Activated naive CD4-positive, alpha-beta T cell (primary cell): Measurements from ENCODE around the gene STX10.

Experiments
- DNase-seq, 4 experiments: peaks; one replicate each; lab custom pipeline; 2025; lab: John Stamatoyannopoulos, UW

The STX10 gene

DNA sequence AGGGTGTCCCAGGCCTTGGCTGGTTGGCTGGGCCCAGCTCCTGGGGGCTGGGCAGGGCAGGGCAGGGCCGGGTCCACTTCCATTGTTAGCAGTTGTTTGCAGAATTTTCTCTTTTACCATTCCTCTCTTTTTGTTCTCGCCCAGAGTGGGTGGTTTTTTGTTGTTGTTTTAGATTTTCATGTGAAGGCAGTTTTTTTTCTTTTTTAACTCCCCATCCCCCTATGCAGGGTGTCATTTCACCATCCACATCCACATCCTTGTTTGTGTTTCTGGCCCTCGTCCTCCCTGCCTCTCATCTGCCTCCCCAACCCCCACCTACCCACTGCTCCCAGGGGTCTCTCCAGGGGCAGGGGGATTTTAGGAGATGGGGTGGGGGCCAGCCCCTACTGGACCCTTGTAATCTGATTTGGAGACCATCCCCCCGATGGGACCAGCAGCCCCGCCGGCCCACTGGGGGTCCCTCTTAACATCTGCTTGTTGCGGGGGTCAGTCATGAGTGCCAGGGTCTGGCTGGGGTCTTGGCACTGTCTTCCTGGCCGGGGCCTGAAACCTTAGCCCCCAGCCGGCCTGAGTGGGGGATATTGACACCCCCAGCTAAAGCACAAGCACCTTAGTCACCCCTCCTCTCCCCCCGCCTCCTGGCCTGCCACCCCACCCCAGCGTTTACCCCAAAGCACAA lies 10.4 kb downstream of the STX10 start:
- DNase-seq: no peak

DNA sequence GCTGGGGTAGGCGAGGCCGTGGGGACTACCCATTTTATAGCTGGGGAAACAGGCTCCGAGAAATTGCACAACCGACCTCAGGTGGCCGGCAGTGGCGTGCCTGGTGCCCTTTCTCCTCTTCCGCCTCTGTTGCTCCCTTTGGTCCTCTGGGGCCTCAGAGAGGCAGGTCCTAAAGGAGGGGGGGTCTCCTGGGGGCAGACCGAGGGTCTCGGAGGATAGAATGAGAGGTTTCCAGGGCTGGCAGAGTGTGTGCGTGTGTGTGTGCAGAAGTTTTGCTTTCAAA lies 11.3 kb downstream of the STX10 start:
- DNase-seq: no peak

DNA sequence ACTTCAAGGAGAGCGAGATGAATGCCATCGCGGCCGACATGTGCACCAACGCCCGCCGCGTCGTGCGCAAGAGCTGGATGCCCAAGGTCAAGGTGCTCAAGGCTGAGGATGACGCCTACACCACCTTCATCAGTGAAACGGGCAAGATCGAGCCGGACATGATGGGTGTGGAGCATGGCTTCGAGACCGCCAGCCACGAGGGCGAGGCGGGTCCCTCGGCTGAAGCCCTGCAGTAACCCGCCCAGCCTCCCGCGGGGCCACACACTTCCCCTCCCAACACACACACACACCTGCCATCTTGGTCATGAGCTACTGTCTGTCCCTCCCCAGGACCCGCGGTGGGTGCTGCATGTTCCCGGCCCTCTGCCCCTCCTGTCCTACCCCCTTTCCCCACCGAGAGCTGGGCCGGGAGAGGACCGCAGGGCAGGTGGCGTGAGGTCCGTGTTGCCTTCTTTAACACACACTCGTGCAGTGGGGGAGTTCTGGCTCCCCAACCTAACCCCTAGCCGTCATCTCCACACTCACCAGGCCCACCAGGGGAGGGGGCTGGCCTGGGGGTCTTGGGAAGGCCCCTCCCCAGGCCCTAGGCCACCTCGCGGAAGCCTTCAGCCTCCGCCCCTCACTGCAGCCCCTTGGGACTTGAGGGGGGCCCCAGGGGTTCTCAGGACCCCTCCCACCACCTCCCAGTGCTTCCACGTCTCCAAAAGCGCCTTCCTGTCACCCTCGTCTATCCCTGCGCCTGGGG lies 11.8 kb downstream of the STX10 start:
- DNase-seq: no peak

DNA sequence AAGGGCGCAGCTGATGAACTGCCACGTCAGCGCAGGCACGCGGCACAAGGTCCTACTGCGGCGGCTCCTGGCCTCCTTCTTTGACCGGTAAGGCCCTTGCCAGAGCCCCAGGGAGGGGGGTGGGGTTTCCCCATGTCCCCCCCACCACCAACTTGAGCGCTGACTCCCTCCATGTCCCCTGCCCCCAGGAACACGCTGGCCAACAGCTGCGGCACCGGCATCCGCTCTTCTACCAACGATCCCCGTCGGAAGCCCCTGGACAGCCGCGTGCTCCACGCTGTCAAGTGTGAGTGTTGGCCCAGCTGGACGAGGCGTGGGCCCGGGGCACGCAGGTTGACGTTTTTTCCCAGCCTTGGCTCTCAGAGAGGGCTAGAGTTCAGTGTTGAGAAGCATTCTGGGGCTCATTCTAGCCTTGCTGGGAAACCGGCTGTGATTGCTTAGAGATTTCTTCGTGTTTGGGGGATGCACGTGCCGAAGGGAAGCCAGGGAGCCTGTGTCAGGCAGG lies 12.8 kb downstream of the STX10 start:
- DNase-seq: no peak

DNA sequence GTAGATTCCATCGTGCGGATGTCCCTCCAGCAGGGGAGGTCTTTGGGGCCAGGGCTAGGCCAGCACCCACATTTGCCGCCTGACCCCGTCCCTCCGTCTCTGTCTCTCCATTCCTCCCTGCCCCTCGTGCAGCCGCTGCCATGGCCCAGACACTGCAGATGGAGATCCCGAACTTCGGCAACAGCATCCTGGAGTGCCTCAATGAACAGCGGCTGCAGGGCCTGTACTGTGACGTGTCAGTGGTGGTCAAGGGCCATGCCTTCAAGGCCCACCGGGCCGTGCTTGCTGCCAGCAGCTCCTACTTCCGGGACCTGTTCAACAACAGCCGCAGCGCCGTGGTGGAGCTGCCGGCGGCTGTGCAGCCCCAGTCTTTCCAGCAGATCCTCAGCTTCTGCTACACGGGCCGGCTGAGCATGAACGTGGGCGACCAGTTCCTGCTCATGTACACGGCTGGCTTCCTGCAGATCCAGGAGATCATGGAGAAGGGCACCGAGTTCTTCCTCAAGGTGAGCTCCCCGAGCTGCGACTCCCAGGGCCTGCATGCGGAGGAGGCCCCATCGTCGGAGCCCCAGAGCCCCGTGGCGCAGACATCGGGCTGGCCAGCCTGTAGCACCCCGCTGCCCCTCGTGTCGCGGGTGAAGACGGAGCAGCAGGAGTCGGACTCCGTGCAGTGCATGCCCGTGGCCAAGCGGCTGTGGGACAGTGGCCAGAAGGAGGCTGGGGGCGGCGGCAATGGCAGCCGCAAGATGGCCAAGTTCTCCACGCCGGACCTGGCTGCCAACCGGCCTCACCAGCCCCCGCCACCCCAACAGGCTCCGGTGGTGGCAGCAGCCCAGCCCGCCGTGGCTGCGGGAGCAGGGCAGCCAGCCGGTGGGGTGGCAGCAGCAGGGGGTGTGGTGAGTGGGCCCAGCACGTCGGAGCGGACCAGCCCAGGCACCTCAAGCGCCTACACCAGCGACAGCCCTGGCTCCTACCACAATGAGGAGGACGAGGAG lies 14.8 kb downstream of the STX10 start:
- no peak for DNase-seq

DNA sequence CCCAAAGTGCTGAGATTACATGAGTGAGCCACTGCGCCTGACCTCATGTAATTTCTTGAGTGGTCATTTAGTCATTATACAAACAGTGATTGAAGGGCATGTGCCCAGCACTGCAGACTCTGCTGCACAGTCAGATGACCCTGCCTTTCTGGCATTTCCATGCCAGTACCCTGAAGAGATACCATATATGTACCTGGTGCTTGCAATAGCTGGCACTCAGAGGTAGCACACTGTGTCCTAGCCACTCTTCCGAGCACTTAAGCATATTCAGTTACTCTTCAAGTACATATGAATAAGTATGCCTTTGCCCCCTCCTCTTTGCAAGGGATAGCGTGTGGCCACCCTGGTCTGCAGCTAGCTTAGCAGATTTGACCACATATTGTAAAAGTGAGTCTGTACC lies 15.5 kb downstream of the STX10 start:
- no peak for DNase-seq

DNA sequence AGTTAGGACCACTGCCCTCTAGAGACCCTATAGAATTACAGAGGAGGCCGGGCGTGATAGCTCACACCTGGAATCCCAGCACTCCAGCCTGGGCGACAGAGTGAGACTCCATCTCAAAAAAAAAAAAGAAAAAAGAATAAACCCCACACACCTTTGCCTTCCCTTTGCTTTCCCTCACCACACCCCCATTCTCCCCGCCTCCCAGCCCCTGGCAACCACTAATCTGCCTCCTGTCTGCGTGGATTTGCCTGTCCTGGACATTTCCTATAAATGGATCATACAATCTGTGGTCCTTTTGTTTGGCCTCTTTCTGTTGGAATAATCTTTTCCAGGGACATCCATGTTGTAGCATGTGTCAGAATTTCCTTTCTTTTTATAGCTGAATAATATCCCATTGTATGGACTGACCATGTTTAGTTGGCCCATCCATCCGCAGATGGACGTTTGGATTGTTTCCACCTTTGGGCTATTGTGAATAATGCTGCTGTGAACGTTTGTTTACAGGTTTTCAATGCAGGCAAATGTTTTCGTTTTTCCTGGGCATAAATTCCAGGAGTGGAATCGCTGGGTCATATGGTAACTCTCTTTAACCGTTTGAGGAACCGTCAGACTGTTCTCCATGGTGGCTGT lies 16.8 kb downstream of the STX10 start:
- DNase-seq: no peak

DNA sequence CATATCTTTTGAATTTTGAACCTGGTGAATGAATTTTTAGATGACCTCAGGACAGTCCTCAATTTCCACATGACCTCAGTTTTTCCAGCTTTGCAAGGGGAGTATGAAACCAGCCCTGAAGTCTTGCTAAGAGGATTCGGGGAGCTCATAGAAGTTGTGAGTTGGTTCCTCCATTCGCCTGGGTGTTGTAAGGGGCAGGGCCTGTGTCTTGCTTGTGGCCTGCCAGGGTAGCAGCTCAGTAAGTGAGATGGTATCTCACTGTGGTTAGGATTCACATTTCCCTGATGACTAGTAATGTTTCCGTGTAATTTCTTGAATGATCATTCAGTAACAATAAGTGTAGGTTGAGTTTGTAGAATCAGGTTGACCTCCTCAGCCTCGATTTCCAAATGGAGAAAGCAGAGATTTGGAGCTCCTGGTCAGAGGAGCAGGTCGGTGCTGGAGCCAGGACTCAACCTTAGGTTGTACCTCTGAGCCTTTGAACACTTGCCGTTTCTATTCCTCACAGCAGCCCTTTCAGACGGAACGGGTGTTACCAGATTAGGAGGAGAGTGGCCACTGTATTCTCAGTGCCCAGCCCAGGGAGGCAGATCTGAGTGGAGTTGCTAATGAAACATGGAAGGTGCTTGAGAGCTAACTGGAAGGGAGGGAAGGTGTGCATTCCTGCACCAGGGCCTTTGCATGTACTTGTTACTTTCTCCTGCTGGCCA lies 17.5 kb downstream of the STX10 start:
- no peak for DNase-seq

DNA sequence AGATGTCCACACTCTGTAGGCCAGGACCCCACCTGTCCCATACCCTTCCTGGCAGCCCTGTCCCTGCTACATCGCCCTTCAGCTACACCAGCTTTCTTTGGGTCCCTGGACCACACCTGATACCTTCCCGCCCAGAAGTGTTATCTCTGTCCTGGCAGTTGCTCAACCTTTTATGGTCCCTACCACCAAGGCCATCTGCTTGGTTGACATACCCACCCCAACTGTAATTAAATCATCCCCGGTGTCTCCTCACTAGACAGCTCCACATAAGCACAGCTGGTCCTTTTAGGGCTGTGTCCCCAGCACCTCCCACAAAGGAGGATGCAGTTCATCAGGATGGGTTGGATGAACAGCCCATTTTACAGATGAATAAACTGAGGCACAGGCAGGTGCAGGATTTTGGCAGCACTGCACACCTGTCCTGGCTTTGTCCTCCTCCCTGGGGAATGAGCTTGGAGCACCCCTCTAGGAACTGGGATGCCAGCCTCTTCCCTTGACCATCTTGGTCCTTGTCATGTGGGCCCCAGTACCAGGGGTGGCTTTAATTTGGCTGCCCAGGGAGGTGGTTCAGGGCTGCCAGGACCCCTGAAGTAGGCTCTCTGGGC lies 19.2 kb downstream of the STX10 start:
- no peak for DNase-seq

DNA sequence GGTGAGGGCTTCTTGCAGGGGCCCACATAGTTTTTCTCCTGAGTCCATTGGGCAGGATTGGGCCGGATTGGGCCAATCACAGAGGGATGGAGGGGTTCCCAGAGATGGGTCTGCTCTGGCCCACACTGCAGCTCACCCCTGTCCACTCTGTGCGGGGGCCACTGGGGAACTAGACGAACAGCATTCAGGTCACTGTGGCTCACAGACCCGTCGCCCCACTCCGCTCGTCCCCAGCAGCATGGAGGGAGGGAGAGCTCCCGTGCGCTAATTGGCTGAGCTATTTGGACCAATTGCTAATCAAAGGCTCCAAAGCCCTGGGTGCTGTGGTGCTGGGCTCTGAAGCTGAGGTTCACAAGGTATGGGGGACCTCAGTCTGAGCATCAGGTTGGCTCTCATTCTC lies 20.8 kb downstream of the STX10 start:
- DNase-seq: no peak

DNA sequence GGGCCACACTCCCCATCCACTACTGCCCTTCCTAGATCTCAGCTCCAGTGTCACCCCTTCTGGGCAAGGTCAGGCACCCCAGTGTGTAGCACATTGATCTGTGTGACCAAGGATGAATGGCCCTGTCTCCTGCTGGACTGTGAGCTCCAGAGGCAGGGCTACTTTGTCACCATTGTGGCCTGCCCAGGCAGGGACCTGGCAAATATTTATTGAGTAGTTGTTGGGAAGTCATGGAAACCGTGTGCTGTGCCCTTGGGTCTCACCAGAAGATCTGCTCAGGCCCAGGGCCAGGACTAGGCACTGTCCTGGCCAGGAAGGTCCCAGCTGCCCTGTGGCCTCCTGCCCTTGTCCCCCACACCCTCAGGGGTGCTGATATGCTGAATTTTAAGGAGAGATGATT lies 21.6 kb downstream of the STX10 start:
- DNase-seq: no peak

DNA sequence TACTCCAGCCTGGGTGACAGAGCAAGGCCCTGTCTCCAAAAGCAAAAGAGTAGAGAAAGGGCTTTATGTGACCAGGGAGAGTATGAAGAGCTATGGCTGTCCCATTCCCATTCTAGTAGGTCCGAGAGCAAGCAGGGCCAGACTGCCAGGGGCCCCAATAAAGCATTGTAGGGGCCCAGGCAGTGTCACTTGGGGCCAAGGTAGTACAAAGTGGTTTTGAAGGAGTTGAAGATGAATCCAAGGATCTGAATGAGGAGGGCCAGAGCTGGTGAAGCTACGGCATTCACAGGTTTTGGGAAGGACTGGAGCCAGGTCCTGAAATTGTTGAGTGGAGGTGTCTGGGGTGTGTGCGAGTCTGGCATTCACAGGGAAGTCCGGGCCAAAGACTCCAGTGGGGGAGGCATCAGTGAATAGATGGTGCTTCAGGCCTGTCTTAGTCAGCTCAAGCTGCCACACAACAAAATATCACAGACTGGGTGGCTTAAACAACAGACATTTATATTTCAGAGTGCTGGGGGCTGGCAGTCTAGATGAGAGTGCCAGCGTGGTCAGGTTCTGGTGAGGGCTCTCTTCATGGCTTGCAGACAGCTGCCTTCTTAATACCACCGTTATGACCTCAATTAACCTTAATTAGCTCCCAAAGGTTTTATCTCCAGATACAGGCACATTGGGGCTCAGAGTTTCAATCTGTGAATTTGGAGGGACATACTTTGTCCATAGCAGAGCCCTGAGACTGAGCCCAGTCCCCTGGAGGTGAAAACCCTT lies 22.2 kb downstream of the STX10 start:
- no peak for DNase-seq

DNA sequence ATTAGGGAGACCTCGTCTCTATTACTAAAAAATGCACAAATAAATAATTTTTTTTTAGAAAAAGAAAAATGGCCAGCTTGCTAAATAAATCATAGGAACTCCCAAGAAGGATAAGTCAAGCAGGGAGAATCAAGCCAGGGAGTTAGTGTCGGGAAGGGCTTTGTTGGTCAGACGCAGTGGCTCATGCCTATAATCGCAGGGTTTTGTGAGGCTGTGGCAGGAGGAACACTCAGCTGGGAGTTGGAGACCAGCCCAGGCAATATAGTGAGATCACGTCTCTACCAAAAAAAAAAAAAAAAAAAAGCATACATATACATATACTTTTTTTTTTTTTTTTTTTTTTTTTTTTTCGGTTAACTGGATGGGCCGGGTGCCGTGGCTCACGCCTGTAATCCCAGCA lies 23.1 kb downstream of the STX10 start:
- no peak for DNase-seq

DNA sequence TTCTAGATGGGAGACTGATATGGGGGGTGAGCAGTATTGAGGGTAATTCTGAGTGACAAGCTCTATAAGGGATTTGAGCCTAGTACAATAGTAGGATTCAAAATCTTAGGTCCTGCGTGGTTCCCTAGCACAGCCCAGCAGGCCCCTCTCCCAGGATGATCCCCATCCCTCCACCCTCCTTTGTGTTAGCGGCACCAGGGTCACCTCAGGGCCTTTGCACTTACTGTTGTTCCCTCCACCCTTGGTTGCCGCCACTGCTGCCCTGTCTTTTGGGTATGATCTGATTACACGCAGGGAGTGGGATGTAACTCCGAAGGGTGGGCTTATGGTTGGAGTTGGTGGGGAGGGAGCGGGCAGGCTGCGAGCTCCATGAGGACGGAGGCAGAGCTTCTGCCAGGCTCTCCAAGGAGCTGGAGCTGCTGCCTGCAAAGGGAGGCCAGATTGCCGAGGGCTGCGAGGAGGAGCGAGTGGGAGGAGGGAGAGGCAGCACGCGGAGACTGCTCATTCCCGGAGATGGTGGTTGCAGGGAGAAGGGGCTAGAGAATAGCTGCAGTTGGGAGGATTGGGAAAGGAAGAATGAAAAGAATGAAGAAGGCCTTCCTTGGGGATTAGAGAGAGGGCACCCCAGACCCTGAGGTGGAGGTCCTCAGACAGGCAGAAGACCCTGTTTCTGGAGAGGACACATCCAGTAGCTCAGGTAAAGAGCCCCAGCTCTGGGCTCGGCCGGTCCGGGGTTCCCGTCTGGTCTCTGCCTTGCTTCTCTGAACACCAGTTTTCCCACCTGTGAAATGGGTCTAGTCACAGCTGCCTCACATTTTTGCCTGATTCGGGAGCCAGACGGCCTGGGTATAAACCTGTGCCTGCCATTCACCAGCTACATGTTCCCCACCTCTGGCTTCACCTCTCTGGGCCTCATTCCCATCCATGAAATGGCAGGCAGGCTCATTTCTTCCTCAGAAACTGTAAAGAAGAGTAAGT lies 26.9 kb downstream of the STX10 start:
- DNase-seq: no peak

DNA sequence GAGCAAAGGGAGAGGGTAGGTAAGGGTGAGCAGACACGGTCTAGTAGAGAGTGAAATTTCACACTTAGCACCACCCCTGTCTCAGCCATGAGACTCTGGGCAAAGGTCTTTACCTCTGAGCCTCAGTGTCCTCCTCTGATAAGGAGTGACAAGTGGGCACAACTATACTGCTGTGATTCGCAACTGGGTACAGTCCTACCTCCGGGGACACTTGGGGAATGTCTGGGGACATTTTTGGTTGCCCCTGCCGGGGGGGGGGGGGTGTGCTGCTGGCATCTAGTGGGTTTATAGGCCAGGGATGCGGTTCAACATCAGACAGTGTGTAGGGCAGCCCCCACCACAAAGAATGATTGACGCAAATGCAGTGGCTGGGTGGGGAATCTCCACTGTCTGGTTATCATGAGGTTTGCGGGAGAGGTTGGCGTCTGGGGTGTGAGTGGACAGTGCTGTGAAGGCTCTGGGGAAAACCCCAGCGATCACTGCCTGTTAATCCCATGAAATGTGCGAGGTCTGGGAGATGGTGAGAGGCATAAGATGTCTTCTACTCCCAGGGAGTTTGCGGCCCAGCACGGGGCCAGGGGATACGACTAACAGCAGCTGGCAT lies 27.8 kb downstream of the STX10 start:
- no peak for DNase-seq

DNA sequence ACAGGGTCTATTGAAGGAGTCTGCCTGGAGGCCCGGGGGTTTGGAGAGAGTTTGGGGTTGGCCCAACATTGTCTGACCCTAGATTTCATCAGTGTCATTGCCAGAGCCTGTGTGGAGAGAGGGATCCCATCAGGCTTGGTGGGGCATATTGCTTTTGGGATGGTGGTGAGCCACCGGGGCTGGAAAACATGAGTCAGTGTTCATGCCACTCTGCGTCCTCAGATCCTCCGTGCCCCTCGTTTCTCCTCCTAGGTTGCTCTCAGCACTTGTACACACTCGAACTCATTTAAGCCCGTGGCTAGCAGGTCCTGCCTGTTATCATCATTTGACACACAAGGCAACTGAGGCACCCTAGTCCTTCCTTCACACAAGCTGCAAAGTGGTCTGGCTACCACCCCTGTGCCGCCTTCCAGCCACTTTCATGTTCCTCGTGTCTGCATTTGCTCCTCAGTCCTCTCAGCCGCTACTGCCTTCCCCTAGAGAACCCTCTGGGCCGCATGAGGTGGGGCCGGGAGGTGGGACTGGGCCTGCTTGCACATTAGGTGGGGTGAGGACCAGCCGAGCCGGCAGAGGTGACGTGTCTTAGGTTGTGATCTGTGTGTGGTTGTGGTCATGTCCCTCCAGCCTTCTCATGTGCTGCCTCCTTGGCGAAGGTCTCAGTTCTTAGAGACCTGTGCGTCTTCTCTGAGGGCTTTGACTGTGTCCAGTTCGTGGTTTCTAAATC lies 28.5 kb downstream of the STX10 start:
- DNase-seq: no peak

DNA sequence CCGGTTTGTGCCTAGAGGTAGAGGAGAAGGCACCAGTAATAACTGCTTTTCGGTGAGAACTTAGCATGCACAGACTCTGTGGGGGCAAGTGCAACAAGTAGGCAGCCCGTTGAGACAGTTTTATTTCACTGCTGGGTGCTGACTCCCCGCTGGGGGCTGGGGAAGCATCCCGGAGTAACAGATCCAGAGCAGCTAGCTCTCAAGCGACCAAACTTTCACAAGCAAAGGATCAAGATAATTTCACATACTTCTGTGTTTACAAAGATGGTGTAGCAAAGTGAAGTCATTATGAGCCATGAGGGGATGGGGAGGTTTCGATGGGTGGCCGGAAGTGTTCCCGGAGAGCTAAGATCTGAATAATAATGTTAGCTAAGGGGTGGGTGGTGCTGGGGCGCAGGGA lies 29.4 kb downstream of the STX10 start:
- DNase-seq: no peak

DNA sequence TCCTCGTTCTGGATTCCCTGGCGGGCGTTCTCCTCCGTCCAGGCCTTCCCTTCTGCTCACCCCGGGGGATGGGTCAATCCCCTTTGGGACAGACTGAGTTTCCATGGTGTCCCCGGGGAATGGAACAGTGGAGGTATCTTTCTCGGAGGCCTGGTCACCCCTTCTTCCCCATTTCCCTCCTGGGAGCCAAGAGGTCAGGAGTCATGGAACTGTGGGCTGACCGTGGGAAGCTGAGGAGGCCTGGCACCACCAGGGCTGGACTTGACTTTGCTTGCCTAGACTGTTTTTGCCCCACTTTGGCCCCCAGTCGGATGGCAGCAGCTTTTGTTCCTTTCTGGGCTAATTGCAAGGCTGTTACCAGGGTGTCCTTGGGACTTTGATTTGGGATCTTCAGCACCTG lies 30.1 kb downstream of the STX10 start:
- no peak for DNase-seq
